ENCODE results near the gene CCAR1.
"Not testable (repeated sequence)": the region's sequence is repeated elsewhere in the genome, so short reads cannot be mapped to it uniquely, and the experiment has no call there.

CCAR1 gene

DNA sequence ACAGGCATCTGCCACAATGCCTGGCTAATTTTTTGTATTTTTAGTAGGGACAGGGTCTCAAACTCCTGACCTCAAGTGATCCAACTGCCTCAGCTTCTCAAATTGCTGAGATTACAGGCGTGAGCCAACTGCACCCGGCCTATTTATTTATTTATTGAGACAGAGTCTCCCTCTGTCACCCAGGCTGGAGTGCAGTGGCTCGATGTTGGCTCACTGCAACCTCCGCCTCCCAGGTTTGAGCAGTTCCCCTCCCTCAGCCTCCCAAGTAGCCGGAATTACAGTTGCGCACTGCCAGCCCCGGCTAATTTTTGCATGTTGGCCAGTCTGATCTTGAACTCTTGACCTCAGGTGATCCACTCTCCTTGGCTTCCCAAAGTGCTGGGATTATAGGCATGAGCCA is 46.4 kb downstream of the CCAR1 start:
- not testable (repeated sequence) for H3K79me2 ChIP-seq (ENCODE audit: control insufficient read depth, insufficient read depth, low read length); H3K36me3 ChIP-seq (ENCODE audit: control insufficient read depth, insufficient read depth, low read length); H2BK120ac ChIP-seq (ENCODE audit: low read depth, low read length); H4K8ac ChIP-seq (ENCODE audit: low read depth, low read length); H3K56ac ChIP-seq (ENCODE audit: low read length); H3K27ac ChIP-seq (ENCODE audit: low read depth, low read length); H3K79me1 ChIP-seq (ENCODE audit: low read length); DNase-seq; H3K27me3 ChIP-seq (ENCODE audit: insufficient read depth, low read length, poor library complexity); H3K4me2 ChIP-seq (ENCODE audit: low read length); H2AK5ac ChIP-seq (ENCODE audit: low read length); H4K5ac ChIP-seq (ENCODE audit: low read length); H3K23ac ChIP-seq (ENCODE audit: low read length); H3K4me1 ChIP-seq (ENCODE audit: control insufficient read depth, low read depth, low read length); H3K18ac ChIP-seq (ENCODE audit: low read length); H3K9ac ChIP-seq (ENCODE audit: low read length); H3K4me3 ChIP-seq (ENCODE audit: low read length); H2BK5ac ChIP-seq (ENCODE audit: low read length); H2BK15ac ChIP-seq (replicated peaks; ENCODE audit: low read depth); H3K4ac ChIP-seq (ENCODE audit: low read depth, low read length)
- no CpG with 5 or more reads among the region's 7 CpGs for WGBS (ENCODE audit: extremely low coverage, insufficient coverage, low lambda C conversion rate)

DNA sequence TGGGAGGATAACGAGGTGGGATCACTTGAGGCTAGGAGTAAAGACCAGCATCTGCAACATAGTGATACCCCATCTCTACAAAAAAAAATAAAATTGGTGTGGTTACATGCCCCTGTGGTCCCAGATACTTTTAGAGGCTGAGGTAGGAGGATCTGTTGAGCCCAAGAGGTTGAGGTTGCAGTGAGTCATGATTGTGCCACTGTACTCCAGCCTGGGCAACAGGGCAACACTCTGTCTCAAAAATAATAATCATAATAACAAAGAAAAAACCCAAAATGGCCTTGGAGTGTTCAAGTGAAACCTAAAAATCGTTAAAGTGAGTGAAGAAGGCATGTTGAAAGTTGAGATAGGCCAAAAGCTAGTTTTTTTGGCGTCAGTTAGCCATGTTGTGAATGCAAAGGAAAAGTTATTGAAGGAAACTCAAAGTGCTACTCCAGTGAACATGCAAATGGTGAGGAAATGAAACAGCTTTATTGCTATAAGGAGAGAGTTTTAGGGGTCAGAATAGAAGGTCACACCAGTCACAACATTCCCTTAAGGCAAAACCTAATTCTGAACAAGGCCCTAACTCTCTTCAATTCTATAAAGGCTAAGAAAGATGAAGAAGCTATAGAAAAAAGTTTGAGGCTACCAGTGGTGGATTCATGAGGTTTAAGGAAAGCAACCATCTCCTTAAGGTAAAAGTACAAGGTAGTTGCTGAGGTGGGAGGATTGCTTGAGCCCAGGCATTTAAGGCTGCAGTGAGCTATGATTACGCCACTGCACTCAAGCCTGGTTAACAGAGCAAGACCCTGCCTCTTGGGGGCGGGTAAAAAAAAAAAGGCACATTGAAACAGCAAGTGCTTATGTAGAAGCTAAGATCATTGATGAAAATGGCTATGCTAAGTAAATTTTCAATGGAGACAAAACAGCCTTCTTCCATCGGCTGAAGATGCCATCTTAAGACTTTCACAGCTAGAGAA is 60.9 kb downstream of the CCAR1 start:
- no peaks in the 10 kb centered on the region for H3K4me1 ChIP-seq (ENCODE audit: control insufficient read depth, low read depth, low read length)
- no peak overlapping the region for H4K8ac ChIP-seq (ENCODE audit: low read depth, low read length)
- H2BK15ac ChIP-seq (replicated peaks; ENCODE audit: low read depth): no peak overlapping the region
- no peak overlapping the region for H2BK5ac ChIP-seq (ENCODE audit: low read length)
- WGBS (ENCODE audit: extremely low coverage, insufficient coverage, low lambda C conversion rate): no CpG with 5 or more reads among the region's 6 CpGs
- H3K79me2 ChIP-seq (ENCODE audit: control insufficient read depth, insufficient read depth, low read length): no peaks in the 10 kb centered on the region
- no peak overlapping the region for H3K4me3 ChIP-seq (ENCODE audit: low read length)
- H3K36me3 ChIP-seq (ENCODE audit: control insufficient read depth, insufficient read depth, low read length): no peaks in the 10 kb centered on the region
- H3K18ac ChIP-seq (ENCODE audit: low read length): no peak overlapping the region
- peak; percentile 4 for DNase-seq
- no peaks in the 10 kb centered on the region for H3K27me3 ChIP-seq (ENCODE audit: insufficient read depth, low read length, poor library complexity)
- no peak overlapping the region for H3K56ac ChIP-seq (ENCODE audit: low read length)
- no peak overlapping the region for H3K4ac ChIP-seq (ENCODE audit: low read depth, low read length)
- no peak overlapping the region for H4K5ac ChIP-seq (ENCODE audit: low read length)
- no peak overlapping the region for H2AK5ac ChIP-seq (ENCODE audit: low read length)
- no peak overlapping the region for H3K9ac ChIP-seq (ENCODE audit: low read length)
- no peak overlapping the region for H2BK120ac ChIP-seq (ENCODE audit: low read depth, low read length)
- no peak overlapping the region for H3K4me2 ChIP-seq (ENCODE audit: low read length)
- H3K23ac ChIP-seq (ENCODE audit: low read length): no peak overlapping the region
- H3K79me1 ChIP-seq (ENCODE audit: low read length): no peaks in the 10 kb centered on the region
- H3K27ac ChIP-seq (ENCODE audit: low read depth, low read length): no peak overlapping the region

DNA sequence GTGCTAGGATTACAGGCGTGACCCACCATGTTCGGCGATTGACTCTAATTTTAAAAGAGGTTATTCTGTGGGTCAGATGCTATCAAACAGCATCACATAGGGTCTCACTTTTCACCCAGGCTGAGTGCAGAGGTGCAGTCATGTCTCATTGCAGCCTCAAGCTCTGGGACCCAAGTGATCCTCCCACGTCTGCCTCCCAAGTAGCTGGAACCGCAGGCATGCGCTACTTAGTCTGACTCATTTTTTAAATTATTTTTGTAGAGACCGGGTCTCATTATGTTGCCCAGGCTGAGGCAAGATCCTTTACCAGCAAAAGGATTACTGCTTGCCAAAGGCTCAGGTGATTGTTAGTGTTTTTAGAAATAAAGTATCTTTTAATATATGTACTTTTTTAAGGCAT is 63.4 kb downstream of the CCAR1 start:
- Histone ChIP-seq H4K5ac (ENCODE audit: low read length) (no peak overlapping the region), H2BK5ac (ENCODE audit: low read length) (no peak overlapping the region), H3K9ac (ENCODE audit: low read length) (no peak overlapping the region), H4K8ac (ENCODE audit: low read depth, low read length) (no peak overlapping the region), H3K18ac (ENCODE audit: low read length) (no peak overlapping the region), H3K4ac (ENCODE audit: low read depth, low read length) (no peak overlapping the region), H2BK120ac (ENCODE audit: low read depth, low read length) (no peak overlapping the region), H2AK5ac (ENCODE audit: low read length) (no peak overlapping the region), H3K27ac (ENCODE audit: low read depth, low read length) (no peak overlapping the region), H3K36me3 (ENCODE audit: control insufficient read depth, insufficient read depth, low read length) (peaks cover 2% of the 10 kb centered on the region), H3K4me3 (ENCODE audit: low read length) (no peak overlapping the region), H3K79me2 (ENCODE audit: control insufficient read depth, insufficient read depth, low read length) (no peaks in the 10 kb centered on the region), H3K56ac (ENCODE audit: low read length) (no peak overlapping the region), H3K4me1 (ENCODE audit: control insufficient read depth, low read depth, low read length) (no peaks in the 10 kb centered on the region), H3K27me3 (ENCODE audit: insufficient read depth, low read length, poor library complexity) (no peaks in the 10 kb centered on the region), H3K4me2 (ENCODE audit: low read length) (no peak overlapping the region), H3K23ac (ENCODE audit: low read length) (no peak overlapping the region), H2BK15ac (replicated peaks; ENCODE audit: low read depth) (no peak overlapping the region), H3K79me1 (ENCODE audit: low read length) (no peaks in the 10 kb centered on the region)
- DNase-seq: no peak
- WGBS (ENCODE audit: extremely low coverage, insufficient coverage, low lambda C conversion rate): no CpG with 5 or more reads among the region's 7 CpGs

DNA sequence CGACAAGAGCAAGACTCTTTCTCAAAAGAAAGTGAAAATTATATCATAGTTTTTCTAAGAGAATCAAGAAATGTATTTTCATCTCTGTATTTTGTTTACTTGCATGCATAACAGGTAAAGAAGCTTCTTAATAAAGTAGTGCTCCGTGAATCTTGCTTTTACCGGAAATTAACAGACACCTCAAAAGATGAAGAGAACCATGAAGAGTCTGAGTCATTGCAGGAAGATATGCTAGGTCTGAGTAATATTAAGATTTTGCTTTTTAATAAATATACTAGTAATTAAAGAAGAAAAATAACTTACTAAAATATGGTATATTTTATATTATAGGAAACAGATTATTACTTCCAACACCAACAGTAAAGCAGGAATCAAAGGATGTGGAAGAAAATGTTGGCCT is 66.8 kb downstream of the CCAR1 start:
- Histone ChIP-seq H4K5ac (ENCODE audit: low read length) (no peak overlapping the region), H3K27ac (ENCODE audit: low read depth, low read length) (no peak overlapping the region)

DNA sequence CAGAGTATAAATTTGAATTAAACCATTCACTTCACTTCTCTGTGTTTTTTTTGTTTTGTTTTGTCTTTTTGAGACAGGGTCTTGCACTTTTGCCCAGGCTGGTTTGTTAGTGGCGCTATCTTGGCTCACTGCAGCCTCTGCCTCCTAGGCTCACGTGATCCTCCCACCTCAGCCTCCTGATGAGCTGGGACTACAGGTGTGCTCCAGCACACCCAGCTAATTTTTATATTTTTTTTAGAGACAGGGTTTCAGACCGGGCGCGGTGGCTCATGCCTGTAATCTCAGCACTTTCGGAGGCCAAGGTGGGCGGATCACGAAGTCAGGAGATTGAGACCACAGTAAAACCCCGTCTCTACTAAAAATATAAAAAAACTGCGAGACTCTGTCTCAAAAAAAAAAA is 69.4 kb downstream of the CCAR1 start:
- Histone ChIP-seq H3K79me2 (ENCODE audit: control insufficient read depth, insufficient read depth, low read length) (no peaks in the 10 kb centered on the region), H2BK120ac (ENCODE audit: low read depth, low read length) (no peak overlapping the region), H3K36me3 (ENCODE audit: control insufficient read depth, insufficient read depth, low read length) (peaks cover 2% of the 10 kb centered on the region), H4K5ac (ENCODE audit: low read length) (no peak overlapping the region), H3K4me1 (ENCODE audit: control insufficient read depth, low read depth, low read length) (no peaks in the 10 kb centered on the region), H3K27me3 (ENCODE audit: insufficient read depth, low read length, poor library complexity) (no peaks in the 10 kb centered on the region), H3K4ac (ENCODE audit: low read depth, low read length) (no peak overlapping the region), H2BK15ac (replicated peaks; ENCODE audit: low read depth) (no peak overlapping the region), H4K8ac (ENCODE audit: low read depth, low read length) (no peak overlapping the region), H2BK5ac (ENCODE audit: low read length) (no peak overlapping the region), H3K23ac (ENCODE audit: low read length) (no peak overlapping the region), H3K18ac (ENCODE audit: low read length) (no peak overlapping the region), H2AK5ac (ENCODE audit: low read length) (no peak overlapping the region), H3K4me3 (ENCODE audit: low read length) (no peak overlapping the region), H3K27ac (ENCODE audit: low read depth, low read length) (no peak overlapping the region), H3K4me2 (ENCODE audit: low read length) (no peak overlapping the region), H3K56ac (ENCODE audit: low read length) (no peak overlapping the region), H3K79me1 (ENCODE audit: low read length) (no peaks in the 10 kb centered on the region), H3K9ac (ENCODE audit: low read length) (no peak overlapping the region)
- WGBS (ENCODE audit: extremely low coverage, insufficient coverage, low lambda C conversion rate): no CpG with 5 or more reads among the region's 10 CpGs
- DNase-seq: no peak

More for the DNA sequence above, 66.8 kb downstream of the CCAR1 start:
- Histone ChIP-seq H3K56ac (ENCODE audit: low read length) (no peak overlapping the region), H3K4ac (ENCODE audit: low read depth, low read length) (no peak overlapping the region), H3K79me1 (ENCODE audit: low read length) (no peaks in the 10 kb centered on the region), H3K23ac (ENCODE audit: low read length) (no peak overlapping the region), H3K4me3 (ENCODE audit: low read length) (no peak overlapping the region), H2BK5ac (ENCODE audit: low read length) (no peak overlapping the region), H3K4me2 (ENCODE audit: low read length) (no peak overlapping the region), H3K36me3 (ENCODE audit: control insufficient read depth, insufficient read depth, low read length) (peaks cover 2% of the 10 kb centered on the region), H3K27me3 (ENCODE audit: insufficient read depth, low read length, poor library complexity) (no peaks in the 10 kb centered on the region), H3K79me2 (ENCODE audit: control insufficient read depth, insufficient read depth, low read length) (no peaks in the 10 kb centered on the region), H3K4me1 (ENCODE audit: control insufficient read depth, low read depth, low read length) (no peaks in the 10 kb centered on the region), H3K18ac (ENCODE audit: low read length) (no peak overlapping the region), H2AK5ac (ENCODE audit: low read length) (no peak overlapping the region), H2BK15ac (replicated peaks; ENCODE audit: low read depth) (no peak overlapping the region), H3K9ac (ENCODE audit: low read length) (no peak overlapping the region), H4K8ac (ENCODE audit: low read depth, low read length) (no peak overlapping the region), H2BK120ac (ENCODE audit: low read depth, low read length) (no peak overlapping the region)
- no peak for DNase-seq
- WGBS (ENCODE audit: extremely low coverage, insufficient coverage, low lambda C conversion rate): no CpG with 5 or more reads among the region's 3 CpGs
